NOMO-1 treated with DMSO at 0.1 percent for 48 hours (cell line): ENCODE measurements around the gene PARP11.

ENCODE experiments used
- DNase-seq: peaks from one replicate; lab custom pipeline; 2025; ENCODE audit not compliant: unreplicated experiment; lab: John Stamatoyannopoulos, UW

PARP11 gene

DNA sequence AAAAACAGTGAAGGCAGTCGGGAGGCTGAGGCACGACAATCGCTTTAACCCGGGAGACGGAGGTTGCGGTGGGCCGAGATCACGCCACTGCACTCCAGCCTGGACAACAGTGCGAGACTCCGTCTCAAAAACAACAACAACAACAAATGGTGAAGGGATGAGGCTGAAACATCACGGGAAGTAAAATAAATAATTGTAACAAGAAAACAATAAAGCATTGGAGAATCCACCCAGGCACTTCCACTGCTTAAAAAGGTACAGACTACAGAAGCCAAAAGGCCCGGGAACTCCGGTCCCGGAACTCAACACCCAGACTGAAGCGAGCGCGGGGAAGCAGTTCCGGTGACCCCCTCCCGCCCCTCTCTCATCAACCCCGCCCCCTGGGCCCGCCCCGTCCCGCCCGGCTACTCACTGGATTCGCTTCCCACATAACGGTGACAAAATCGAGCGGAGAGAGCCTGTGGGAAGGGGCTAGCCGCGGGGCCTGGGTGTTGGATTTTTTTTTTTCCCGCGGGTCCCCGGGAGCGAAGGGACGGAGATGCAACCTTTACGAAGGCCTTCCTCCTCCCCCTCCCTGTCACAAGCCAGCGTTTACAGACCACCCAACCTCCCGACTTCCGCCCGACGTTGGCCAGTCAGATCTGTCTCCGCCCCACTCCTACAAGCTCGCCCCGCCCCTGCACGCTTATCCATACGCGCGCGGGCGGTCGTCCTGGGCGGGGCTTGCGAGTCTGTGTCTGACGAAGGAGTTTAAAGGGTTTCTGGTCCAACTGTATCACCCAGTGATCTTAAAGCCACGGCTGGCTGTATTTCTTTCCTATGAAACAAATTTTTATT, at the start of gene PARP11:
Gene PARP11 (minus strand): TSS at position 600 of the 837 bp plus-strand sequence. CDS start 170 bp downstream, at position 430.
- DNase-seq = peak; percentile 95

- DNase-seq = no peak
These were observed 48.8 kb upstream of the PARP11 start for GRCh38 chr12:3922033-3922432.

DNA sequence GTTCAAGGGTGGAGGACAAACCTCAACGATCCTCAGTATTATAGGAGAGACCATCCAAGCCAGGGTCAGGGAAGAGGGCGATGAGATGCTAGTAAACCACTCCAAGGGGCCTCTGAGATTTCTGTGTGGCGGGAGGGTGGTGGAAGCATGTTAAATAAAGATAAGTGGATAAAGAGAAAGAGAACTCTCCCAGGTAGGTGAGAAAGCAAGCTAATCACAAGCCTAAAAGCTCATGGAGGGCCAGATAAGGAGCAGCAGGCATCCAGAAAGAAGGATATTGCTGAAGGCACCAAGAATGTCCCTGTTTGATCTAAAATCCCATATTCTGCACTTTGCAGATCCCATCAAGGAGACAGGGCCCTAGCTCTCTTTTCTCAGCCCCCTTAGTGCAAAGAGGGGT, 48.3 kb upstream of the PARP11 start:
- DNase-seq = no peak

- no peak for DNase-seq
These were observed 47.9 kb upstream of the PARP11 start for GRCh38 chr12:3921151-3921471.

DNA sequence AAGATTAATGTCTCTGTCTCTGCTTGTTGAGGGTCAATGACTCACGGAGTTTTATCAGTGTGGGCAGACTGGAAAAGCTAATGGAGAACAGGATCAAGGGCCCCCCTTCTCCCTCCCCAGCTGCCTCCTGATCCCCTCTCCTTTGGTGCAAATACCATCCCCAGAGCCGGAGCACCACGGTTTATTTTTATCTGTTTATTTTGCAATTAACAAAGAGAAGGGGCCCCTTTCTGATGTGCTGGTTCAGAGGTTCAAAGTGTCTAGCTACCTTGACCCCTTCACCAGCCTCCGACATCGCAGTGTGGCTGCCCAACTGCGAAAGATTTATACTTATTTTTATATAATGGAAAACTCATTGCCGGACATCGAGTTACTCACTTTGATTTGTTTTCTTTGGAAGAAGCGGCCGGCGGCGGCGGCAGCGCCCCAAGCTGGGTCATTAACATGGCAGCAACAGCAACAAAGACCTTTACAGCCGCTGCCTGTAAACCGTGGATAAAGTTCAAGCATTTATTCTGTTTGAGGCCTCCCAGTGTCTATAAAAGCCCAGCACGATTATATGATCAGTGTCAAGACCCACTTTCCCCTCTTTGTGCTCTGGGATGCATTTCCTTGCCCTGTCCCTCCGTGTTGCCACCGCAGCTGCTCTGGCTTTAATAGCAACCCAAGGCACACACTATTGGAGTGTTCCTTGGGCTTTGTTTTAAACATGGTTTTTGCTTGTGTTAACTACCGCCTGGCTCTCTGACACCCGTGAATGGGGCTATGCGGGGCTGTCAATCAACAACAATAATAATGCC, 47.4 kb upstream of the PARP11 start:
- DNase-seq = no peak

GRCh38 chr12:3913278-3913677, 40.1 kb upstream of the PARP11 start:
- no peak for DNase-seq

DNA sequence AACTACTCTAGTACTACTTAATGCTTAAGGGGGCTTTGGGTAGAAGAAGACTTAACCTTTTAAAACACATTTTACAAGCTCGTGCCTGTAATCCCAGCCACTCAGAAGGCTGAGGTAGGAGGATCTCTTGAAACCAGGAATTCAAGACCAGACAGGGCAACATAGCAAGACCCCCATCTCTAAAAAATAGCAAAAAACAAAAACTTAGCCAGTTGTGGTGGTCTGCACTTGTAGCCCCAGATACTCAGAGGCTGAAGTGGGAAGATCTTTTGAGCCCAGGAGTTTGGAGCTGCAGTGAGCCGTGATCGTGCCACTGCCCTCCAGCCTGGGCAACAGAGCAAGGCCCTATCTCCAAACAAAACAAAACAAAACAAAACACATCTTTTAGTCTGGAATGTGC, 39.7 kb upstream of the PARP11 start:
- no peak for DNase-seq

GRCh38 chr12:3911409-3911808, 38.2 kb upstream of the PARP11 start:
- no peak for DNase-seq

GRCh38 chr12:3905664-3906063, 32.5 kb upstream of the PARP11 start:
- no peak for DNase-seq

DNA sequence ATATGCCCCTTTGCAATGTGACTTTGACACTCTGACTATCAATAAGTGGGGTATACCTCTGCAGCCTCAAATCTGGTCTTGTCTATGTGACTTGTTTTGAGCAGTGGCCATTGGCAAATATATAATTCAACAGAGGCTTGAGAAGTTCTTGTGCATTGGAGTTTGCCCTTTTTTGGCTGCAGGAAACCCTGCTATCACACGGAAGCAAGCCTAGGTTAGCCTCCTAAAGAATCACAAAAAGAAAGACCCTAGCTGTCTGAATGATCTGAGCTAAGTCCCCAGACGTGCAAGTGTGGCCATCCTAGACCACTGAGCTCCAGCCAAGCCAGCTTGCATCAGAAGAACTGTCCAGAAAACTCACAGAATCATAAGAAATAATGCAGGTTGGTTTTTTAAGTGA, 31.8 kb upstream of the PARP11 start:
- DNase-seq = no peak

DNA sequence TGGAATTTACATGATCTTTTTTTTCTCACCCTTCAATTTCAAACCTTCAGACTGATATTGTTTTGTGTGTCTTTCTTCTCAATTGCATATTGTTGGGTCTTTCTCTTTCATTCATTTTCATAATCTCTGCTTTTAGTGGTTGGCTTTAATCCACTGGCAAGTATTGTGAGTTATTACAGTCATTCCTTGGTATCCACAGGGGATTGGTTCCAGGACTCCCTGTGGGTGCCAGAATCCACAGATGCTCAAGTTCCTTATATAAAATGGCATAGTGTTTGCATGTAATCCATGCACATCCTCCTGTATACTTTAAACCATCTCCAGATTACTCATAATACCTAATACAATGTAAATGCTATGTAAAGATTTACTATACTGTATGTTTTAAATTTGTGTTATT, 29.7 kb upstream of the PARP11 start:
- no peak for DNase-seq

DNA sequence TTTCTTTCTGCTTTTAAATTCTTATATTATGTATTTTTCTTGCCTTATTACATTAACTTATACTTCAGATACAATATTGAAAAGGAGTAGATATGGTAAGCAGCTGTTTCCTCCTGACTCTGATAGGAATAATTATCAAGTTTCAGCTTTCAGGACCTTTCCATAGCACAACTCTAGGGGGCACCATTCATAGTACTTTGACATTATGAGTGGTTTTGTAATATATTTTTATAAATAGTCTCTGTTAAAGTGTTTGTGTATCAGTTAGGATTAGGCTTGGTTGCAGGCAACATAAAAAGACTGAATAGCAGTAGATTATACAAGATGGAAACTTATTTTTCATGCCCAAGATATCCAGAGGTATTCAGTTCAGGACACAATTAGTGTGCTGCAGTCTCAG, 27.9 kb upstream of the PARP11 start:
- DNase-seq = no peak

DNA sequence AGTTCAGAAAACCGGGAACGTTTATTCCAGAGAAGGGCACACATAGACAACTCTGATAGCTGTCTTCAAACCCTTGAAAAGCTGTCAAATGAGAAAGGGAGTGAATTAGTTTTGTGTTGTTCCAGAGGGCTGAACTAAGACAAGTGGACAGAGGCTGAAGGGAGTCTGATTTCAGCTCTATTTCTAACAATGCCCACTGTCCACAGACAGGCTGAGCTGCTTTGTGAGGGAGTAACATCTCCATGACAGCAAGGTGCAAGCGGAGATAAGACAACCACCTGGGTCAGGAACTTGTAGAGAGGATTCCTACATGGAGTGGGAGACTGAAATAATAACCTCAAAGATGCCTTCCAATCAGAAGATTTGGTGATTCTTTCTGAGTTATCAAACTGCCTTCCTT, 25.6 kb upstream of the PARP11 start:
- DNase-seq = no peak

GRCh38 chr12:3897371-3897971, 24.3 kb upstream of the PARP11 start:
- DNase-seq = peak; percentile 6

DNA sequence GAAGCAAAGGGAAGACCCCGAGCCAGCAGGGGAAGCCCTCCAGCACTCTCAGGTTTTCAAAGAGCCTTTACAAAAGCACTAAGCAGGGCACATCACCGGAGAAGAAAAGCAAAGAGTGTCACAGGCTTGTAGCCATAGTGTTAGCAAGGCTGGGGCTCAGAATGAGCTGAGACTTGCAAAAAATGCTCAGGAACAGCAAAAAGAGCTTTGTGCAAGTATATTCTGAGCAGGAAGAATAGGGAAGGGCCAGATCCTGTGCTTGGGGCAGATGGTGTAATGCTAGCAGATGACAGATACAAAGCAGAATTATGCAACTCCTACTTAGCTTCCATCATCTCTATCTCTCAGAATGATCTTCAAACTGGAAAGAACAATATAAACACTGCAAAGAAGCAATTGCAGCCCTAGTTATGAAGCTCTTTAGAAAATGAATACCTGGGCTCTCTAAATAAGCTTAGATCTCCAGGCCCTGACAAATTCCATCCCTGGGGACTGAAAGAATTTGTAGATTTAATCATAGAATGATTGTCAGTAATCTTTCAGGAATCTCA, 23.7 kb upstream of the PARP11 start:
- peak; percentile 76 for DNase-seq

- peak; percentile 2 for DNase-seq
These were observed 23.2 kb upstream of the PARP11 start for GRCh38 chr12:3896356-3896755.

DNA sequence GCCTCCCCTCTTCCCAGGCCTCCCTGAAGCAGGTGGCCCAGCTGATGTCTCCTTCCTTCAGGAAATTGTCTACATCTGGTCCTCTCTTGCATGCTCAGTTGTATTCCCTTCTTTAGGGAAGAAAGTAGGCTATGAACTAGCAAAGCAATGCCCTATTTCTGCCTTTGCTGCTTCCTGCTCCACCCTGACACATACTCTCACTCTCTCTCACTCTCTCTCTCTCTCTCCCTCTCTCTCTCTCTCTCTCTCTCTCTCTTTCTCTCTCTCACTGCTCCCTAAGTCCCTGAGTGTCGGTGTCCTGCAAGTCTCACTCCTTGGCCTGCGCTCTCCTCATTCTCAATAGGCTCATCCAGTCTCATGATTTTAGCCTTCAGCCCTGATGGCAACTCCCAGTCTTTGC, 19.4 kb upstream of the PARP11 start:
- no peak for DNase-seq

DNA sequence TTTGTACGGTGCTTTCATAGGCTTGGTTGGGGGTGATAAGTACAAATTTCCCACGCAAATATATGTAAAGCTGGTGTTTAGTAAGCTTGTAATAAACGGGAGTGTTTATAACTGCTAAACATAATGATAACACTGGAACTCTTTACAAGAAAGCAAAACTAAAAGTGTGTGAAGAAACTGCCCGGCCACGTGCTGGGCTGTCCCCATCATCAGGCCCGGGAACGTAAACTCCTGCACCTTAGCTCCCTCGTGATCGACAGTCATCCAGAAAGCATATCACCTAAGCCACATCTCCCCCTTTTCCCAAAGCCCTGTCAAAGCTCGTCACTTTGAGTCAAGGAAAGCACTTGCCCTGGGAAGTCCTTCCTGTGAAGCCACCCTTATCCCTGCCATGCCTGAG, 18.0 kb upstream of the PARP11 start:
- no peak for DNase-seq

GRCh38 chr12:3888659-3889058, 15.5 kb upstream of the PARP11 start:
- peak; percentile 22 for DNase-seq

DNA sequence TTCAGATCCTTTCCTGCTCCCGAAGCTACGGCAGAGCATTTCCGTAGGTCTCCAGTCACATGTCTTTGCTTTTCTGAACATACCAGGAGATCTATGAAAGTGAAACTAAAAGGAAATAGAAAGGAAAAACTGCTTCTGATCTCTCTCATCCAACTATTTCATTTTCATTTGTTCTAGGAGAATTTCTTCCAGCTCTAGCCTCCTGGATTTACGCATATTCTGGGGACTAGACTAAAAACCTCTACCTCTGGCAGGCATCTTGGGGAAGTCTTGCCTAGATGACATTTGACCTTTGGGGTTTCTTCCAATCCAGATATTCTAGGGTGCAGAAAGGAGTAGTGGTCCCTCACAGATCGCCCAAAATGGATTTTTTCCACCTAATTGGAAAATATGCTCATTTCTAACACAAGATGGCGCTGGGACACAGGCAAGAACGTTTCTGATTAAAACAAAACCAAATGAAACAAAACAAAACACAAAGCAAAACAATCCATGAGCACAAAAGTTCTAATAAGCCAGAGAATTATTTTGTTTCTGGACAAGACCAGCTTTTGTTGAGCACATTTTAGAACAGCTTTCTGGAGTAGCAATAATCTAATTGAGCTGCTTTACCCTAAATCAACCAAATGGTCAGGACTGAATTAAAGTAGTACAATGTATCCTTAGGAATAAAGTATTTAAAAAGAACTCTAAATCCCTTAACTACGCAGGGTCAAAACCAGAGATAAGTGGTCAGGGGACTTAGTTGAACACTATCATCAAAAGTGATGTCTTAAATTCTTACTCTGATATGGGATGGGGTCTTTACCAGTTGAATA, 12.3 kb upstream of the PARP11 start:
- DNase-seq = peak; percentile 20

GRCh38 chr12:3884671-3885070, 11.5 kb upstream of the PARP11 start:
- no peak for DNase-seq
